ENCODE results near the gene ADGRG1.

The ADGRG1 gene

DNA sequence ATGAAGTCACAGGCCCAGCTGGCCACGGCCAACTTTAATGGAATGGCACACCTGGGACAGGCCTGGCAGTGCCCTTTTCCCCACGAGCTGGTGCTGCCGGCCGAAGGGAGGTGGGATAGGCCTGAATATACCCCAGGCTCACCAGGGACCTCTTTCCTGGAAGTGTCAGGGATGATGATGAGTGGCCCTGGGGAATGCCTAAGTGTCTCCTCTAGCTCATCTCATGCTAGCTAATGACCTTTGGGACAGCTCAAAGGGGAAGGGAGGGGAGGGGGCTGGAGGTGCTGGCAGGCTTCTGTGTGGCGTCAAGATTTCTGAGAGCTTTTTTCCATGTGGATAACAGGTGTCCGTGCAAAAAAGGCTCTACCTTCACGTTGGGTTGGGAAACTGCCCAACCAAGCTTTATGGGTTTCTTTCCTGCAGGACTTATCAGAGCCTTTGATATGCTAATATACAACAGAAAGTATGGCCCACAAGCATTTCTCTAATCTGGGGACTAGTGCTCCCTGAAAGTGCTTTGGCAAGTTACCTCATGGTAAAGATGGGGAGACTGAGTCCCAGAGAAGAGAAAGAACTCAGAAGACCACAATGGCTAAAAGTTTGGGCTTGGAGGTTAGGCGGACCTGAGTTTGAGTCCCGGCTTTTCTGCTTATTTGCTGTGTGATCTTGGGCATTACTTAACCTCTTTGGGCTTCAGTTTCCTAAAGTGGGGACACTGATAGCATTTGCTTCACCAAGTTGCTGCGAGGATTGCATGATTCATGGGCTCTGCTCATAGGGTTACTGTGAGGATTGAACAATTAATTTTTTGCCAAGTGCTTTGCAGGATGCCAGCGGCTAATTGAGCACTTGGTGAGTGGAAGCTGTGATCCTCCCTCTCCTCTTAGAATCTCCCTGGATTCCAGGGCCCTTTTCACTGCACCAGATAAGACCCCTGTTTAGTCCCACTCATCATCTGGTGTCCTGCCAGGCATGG, 14.0 kb downstream of the ADGRG1 start:
- no peak for TF ChIP-seq CTCF (IDR thresholded peaks at IDR 0.05; ENCODE audit: low read length, missing control alignments)
- H3K4me3 ChIP-seq (replicated peaks; ENCODE audit: low read depth, low read length) = no peak overlapping the region
- DNase-seq (ENCODE audit: low read depth) = no peak

DNA sequence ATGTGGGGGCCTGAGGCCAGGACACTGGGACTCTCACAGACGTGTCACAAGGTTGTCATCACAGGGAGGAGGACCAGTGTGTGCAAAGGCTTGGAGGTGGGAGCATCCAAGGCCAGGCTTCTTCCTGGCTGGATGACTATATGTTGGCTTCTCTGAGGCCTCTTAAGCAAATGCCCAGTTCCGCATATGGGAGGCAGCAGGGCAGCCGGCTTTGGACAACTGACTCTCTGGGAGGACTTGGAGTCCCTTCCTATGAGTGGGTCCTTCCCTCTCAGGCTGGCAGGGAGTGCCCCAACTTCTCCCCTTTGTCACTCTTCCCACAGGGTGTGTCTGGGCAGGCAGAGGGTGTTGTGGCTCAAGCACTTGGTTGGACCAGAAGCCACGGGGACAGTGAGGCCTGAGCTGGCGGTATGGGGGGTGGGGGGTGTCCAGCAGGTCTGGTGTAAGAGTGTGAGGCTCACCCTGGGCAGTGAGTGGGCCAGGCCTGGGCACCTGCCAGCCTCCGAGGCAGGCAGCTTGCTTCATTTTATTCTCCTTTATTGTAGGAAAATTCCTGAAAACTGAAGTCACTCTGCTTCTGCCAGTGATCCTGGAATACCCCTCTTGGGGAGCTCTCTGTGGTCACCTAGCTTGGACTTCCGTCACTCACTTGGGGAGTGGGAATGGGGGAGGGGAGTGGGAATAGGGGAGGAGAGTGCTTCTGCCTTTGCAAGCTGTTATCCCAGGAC, 14.9 kb downstream of the ADGRG1 start:
- DNase-seq (ENCODE audit: low read depth) = no peak
- no peak for TF ChIP-seq CTCF (IDR thresholded peaks at IDR 0.05; ENCODE audit: low read length, missing control alignments)

DNA sequence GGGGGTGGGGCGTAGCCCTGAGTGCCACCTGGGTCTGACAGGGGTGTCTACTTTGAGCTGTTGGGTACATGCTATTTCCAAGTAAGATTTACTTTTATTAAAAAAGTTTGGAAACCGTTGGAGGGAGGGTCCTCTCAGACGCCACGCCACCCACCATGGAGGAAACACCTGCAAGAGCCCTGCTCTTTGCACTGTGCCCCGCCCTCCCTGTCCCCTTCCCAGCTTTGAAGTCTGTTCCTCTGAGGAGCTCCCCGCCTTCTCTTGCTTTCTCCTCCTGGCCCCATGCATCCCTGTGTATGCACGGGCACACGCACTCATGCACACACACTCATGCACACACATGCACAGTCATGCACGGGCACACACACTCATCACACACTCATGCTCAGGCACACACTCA, 15.5 kb downstream of the ADGRG1 start:
- no peak for DNase-seq (ENCODE audit: low read depth)
- TF ChIP-seq CTCF (IDR thresholded peaks at IDR 0.05; ENCODE audit: low read length, missing control alignments) = no peak
- H3K4me3 ChIP-seq (replicated peaks; ENCODE audit: low read depth, low read length) = no peak overlapping the region

More for the DNA sequence above, 14.9 kb downstream of the ADGRG1 start:
- no peak overlapping the region for H3K4me3 ChIP-seq (replicated peaks; ENCODE audit: low read depth, low read length)

DNA sequence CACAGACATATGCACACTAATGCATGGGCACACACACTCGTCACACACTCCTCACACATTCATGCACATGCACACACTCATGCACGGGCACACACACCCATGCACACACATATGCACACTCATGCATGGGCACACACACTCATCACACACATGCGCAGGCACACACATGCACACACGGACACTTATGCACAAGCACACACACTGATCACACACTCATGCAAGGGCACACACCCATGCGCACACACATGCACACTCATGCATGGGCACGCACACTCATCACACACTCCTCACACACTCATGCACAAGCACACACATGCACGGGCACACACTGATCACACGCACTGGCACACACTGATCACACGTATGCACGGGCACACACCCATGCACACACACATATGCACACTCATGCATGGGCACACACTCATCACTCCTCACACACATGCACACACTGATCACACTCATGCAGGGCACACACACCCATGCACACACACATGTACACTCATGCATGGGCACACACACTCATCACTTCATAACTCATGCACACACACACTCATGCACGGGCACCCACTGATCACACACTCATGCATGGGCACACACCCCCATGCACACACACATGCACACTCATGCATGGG, 16.1 kb downstream of the ADGRG1 start:
- no peak for DNase-seq (ENCODE audit: low read depth)
- no peak for TF ChIP-seq CTCF (IDR thresholded peaks at IDR 0.05; ENCODE audit: low read length, missing control alignments)
- H3K4me3 ChIP-seq (replicated peaks; ENCODE audit: low read depth, low read length) = no peak overlapping the region

- H3K4me3 ChIP-seq (replicated peaks; ENCODE audit: low read depth, low read length) = no peak overlapping the region
- no peak for DNase-seq (ENCODE audit: low read depth)
These were observed 16.7 kb downstream of the ADGRG1 start for GRCh38 chr16:57645169-57645568.

More at GRCh38 chr16:57645169-57645568, 16.7 kb downstream of the ADGRG1 start:
- no peak for TF ChIP-seq CTCF (IDR thresholded peaks at IDR 0.05; ENCODE audit: low read length, missing control alignments)

Measured in fibroblast of pulmonary artery (primary cell).